Ascending aorta (tissue), 2 donors: ENCODE data around the gene TH. TPM values are rescaled to one million over a fixed set of nuclear protein-coding genes. Genes with fewer than 3 reads are reported as not detected.

Source experiments
- DNase-seq, 2 donors: peaks; one replicate each; pipeline ENCODE4 v3.0.0-alpha.2; 2019; ENCODE audit warnings: low spot score in 2 of 2
- H3K27ac ChIP-seq, 2 donors: fragments of 200-600 bp; sonication (generic); one replicate each; pipeline ENCODE4 v1.5.1; 2016 to 2017; ENCODE audit warnings: mild to moderate bottlenecking in 1 of 2
- H3K27me3 ChIP-seq: fragments of 200-600 bp; sonication (generic); one replicate; pipeline ENCODE4 v1.5.1; 2017
- H3K36me3 ChIP-seq, 2 donors: fragments of 200-600 bp; sonication (generic); one replicate each; pipeline ENCODE4 v1.5.1; 2016
- H3K4me1 ChIP-seq, 2 donors: fragments of 200-600 bp; sonication (generic); one replicate each; pipeline ENCODE4 v1.5.1; 2016 to 2017; ENCODE audit warnings: mild to moderate bottlenecking in 1 of 2
- H3K4me3 ChIP-seq, 2 donors: fragments of 200-600 bp; sonication (generic); one replicate each; pipeline ENCODE4 v1.5.1; 2016 to 2017; ENCODE audit warnings: mild to moderate bottlenecking in 1 of 2
- H3K9me3 ChIP-seq, 2 donors: fragments of 200-600 bp; sonication (generic); one replicate each; pipeline ENCODE4 v1.5.1; 2016
- intact Hi-C: fragments of 100-400 bp; cut with DNase I; formaldehyde crosslinking; loops from one replicate; pipeline ENCODE4 v1.15.1; 2023
- total RNA-seq: library from RNA; depleted of rRNA; stranded (reverse); fragments of >200 nt; gene quantifications from one replicate; pipeline ENCODE4 v1.1.0, GENCODE V29; 2016
- TF ChIP-seq, protein P1 (sequence below), 3 experiments: fragments of 200-600 bp in 2 of 3; fragments of 450-650 bp in 1 of 3; sonication (generic) in 2 of 3; IDR thresholded peaks; one replicate each; pipeline ENCODE4 v1.5.1; 2016 to 2019; ENCODE audit warnings: antibody characterized with exemption in 3 of 3, mild to moderate bottlenecking in 1 of 3, moderate library complexity in 1 of 3

Gene TH
- total RNA-seq, result not detected

DNA sequence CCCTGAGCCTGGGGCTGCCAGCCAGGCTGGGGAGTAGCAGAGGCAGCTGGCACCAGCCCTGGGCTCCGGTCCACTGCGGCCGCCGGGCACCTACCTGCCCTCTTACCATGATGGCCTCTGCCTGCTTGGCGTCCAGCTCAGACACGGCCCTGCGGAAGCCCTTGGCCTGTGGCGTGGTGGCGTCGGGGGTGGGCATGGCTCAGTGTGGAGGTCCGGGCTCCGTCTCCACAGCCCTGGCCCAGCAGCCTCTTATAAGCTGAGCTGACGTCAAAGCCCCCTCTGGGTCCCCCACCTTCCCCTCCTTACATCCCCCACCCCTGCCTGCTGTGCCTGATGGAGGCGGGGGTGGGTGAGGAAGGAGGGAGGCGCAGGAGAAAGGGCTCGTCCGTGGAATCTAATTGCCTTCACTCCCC lies at the start of gene TH:
Gene TH (minus strand): TSS at position 225 of the 413 bp plus-strand sequence. CDS start 29 bp downstream, at position 196.
- peaks cover 4% of the 10 kb centered on the region for H3K27me3 ChIP-seq

DNA sequence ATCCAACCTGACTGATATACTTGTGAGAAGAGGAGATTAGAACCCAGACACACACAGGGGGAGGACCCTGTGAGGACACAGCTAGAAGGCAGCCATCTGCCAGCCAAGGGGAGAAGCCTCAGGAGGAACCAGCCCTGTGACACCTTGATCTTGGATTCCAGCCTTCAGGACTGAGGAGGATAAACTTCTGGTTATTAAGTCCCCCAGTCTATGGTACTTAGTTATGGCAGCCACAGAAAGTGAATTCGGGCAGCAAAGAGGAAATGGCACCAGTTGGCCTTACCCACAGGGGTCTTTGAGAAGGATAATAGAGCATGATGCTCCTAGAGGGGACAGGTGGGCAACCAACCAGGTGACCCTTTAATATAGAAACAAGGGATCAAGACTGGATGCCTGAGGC lies 49.4 kb upstream of the TH start:
- Histone ChIP-seq H3K27ac (no peak overlapping the region), H3K9me3 (peaks cover 0 to 9% of the 10 kb centered on the region in 2 donors), H3K27me3 (no peaks in the 10 kb centered on the region), H3K36me3 (no peaks in the 10 kb centered on the region), H3K4me1 (no peaks in the 10 kb centered on the region), H3K4me3 (no peak overlapping the region)
- intact Hi-C loops, result no loop called here
- TF ChIP-seq, protein P1, sequence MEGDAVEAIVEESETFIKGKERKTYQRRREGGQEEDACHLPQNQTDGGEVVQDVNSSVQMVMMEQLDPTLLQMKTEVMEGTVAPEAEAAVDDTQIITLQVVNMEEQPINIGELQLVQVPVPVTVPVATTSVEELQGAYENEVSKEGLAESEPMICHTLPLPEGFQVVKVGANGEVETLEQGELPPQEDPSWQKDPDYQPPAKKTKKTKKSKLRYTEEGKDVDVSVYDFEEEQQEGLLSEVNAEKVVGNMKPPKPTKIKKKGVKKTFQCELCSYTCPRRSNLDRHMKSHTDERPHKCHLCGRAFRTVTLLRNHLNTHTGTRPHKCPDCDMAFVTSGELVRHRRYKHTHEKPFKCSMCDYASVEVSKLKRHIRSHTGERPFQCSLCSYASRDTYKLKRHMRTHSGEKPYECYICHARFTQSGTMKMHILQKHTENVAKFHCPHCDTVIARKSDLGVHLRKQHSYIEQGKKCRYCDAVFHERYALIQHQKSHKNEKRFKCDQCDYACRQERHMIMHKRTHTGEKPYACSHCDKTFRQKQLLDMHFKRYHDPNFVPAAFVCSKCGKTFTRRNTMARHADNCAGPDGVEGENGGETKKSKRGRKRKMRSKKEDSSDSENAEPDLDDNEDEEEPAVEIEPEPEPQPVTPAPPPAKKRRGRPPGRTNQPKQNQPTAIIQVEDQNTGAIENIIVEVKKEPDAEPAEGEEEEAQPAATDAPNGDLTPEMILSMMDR (IDR thresholded peaks at IDR 0.05), result no peak
- DNase-seq, result no peak

More for the DNA sequence above, at the start of gene TH:
- Histone ChIP-seq H3K9me3 (no peaks in the 10 kb centered on the region), H3K36me3 (no peaks in the 10 kb centered on the region), H3K4me3 (no peak within 1 kb of the TSS), H3K27ac (no peak within 1 kb of the TSS), H3K4me1 (no peaks in the 10 kb centered on the region)
- no peak for DNase-seq
- intact Hi-C loops, result no loop called here
- TF ChIP-seq, protein P1 (IDR thresholded peaks at IDR 0.05), result no peak

DNA sequence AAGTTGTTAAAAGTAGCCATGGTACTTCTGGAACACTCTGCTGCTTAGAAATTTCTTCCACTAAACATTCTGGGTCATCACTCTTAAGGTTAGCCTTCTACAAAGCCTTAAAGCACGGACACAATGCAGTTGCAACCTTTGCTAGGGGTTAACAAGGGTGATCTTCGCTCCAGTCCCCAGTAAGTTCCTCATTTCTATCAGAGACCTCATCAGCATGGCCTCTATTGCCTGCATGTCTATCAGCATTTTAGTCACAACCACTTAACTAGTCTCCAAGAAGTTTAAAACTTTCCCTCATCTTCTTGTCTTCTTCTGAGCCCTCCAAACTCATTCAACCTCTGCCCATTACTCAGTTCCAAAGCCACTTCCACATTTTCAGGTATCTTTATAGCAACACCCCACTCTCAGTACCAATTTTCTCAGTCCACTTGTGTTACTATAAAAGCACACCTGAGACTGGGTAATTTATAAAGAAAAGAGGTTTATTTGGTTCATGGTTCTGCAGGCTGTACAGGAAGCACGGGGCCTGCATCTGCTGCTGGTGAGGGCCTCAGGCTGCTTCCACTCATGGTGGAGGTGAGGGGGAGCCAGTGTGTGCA lies 48.7 kb upstream of the TH start:
- no peak for DNase-seq
- no peaks in the 10 kb centered on the region for H3K27me3 ChIP-seq
- H3K4me1 ChIP-seq, result no peaks in the 10 kb centered on the region
- no peak overlapping the region for H3K27ac ChIP-seq
- H3K4me3 ChIP-seq, result no peak overlapping the region
- H3K9me3 ChIP-seq, result peaks cover 0 to 9% of the 10 kb centered on the region in 2 donors
- TF ChIP-seq, protein P1 (IDR thresholded peaks at IDR 0.05), result no peak
- no peaks in the 10 kb centered on the region for H3K36me3 ChIP-seq
- intact Hi-C loops, result no loop called here

DNA sequence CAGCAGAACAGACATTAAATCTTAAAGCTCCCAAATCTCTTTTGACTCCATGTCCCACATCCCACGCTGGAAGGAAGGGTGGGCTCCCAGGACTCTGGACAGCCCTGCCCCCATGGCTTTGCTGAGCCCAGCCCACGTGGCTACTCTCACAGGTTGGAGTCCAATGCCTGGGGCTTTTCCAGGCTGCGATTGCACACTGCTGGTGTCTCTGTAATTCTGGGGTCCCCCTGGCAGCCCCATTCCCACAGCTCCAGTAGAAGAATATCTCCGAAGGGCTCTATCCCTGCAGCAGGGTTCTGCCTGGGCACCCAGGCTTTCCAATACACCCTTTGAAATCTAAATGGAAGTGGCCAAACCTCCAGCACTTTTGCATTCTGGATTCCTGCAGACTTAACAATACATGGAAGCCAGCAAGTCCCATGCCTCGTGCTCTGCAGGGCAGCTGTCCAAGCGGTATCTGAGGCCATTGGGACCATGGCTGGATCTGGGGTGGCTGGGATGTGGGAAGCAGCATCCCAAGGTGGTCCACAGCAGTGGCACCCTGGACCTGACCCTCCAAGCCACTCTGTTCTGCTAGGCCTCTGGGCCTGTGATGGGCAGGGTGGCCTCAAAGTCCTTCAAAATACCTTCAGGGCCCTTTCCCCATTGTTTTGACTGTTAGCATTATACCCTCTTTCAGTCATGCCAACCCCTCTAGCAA lies 47.9 kb upstream of the TH start:
- Histone ChIP-seq H3K4me1 (no peaks in the 10 kb centered on the region), H3K27ac (no peak overlapping the region), H3K9me3 (peaks cover 0 to 9% of the 10 kb centered on the region in 2 donors), H3K4me3 (no peak overlapping the region), H3K27me3 (no peaks in the 10 kb centered on the region), H3K36me3 (no peaks in the 10 kb centered on the region)
- no peak for DNase-seq
- TF ChIP-seq, protein P1 (IDR thresholded peaks at IDR 0.05), result no peak
- intact Hi-C loops, result no loop called here

DNA sequence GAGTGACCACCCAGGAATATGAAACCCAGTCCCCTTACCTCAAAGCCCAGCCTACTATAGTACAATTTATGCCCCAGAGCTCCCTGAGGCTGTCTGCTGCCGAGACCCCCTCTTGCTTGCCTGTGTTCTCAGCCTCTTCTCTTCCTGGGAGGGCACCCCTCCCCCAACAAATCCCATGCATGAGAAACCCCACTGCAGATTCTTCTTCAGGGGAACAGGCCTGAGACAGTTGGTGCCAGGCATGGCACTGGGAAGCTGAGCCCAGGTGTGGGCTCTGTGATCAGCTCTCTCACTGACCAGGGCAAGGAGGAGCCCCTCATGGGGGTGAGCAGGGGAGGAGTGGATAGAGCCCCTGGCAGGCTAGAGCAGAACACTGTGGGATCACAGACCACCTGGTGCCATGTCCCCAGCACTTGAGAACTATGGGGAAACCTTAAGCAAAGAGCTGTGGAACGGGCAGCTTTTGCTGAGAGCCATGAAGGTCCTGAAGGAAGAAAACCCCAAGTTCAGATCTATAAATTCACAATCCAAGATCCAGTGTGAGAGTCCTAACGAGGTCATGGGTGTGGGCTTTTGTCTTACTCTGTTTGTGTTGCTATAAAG lies 46.5 kb upstream of the TH start:
- intact Hi-C loops, result no loop called here
- H3K9me3 ChIP-seq, result no peaks in the 10 kb centered on the region
- H3K4me1 ChIP-seq, result no peaks in the 10 kb centered on the region
- TF ChIP-seq, protein P1 (IDR thresholded peaks at IDR 0.05), result no peak
- no peaks in the 10 kb centered on the region for H3K27me3 ChIP-seq
- no peak overlapping the region for H3K4me3 ChIP-seq
- DNase-seq, result no peak
- no peak overlapping the region for H3K27ac ChIP-seq
- H3K36me3 ChIP-seq, result no peaks in the 10 kb centered on the region
